Tibial nerve (tissue), 3 donors: Measurements from ENCODE around the gene DENND1A.

ENCODE experiments used
- CTCF ChIP-seq, 5 experiments: fragments of 200-600 bp in 3 of 5; fragments of 450-650 bp in 2 of 5; sonication (generic) in 3 of 5; IDR thresholded peaks; one replicate each; pipeline ENCODE4 v1.5.1; 2016 to 2019; ENCODE audit warnings: antibody characterized with exemption in 5 of 5, mild to moderate bottlenecking in 3 of 5, moderate library complexity in 2 of 5
- POLR2A ChIP-seq, 2 donors: fragments of 450-650 bp; IDR thresholded peaks; one replicate each; pipeline ENCODE4 v1.6.1; 2017; ENCODE audit warnings: antibody characterized with exemption in 2 of 2, mild to moderate bottlenecking in 2 of 2, moderate library complexity in 2 of 2

GRCh38 chr9:123861086-123861755 lies 68.7 kb downstream of the DENND1A start:
- TF ChIP-seq CTCF (IDR thresholded peaks at IDR 0.05) (no peak), POLR2A (IDR thresholded peaks at IDR 0.05) (no peak)
